Ammon's horn (tissue), 1 donor: ENCODE data around the gene CFAP61.
"Not testable (repeated sequence)": the region's sequence is repeated elsewhere in the genome, so short reads cannot be mapped to it uniquely, and the experiment has no call there.

Experiments used
- DNase-seq: peaks from one replicate; pipeline ENCODE4 v3.0.0-alpha.2; 2016; ENCODE audit warnings: low spot score

Gene CFAP61

DNA sequence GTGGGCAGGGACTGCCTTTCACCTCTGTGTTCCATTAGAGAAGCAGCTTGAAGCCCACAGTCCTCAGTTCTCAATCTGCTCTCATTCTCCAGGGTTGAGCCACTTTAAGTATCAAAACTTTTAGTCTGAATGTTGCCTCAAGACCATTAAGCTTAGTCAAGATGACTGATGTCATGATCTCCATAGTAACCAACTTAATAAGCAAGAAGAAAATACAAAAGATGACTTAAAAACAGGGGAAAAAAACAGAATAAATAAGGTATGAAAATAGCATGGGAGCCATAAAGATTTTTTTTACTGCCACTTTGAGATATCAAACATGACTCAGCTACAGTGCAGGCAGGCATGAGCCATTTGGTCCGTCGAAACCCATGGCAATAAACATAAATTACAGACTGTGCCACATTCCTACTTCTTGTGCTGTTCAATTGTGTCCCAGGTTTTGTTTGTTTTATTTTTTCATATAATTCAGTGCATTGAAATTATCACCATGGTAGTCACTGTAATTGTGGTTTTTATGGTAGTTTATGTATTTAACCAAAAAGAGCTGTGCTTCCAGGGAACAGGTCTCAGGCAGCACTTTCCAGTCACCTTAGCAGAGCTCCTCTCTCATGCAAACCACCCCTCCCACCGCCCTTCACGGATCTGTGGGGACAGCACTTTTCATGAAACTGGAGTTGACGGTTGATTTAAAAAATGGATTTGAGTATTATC, 159.1 kb downstream of the CFAP61 start:
- DNase-seq = no peak

DNA sequence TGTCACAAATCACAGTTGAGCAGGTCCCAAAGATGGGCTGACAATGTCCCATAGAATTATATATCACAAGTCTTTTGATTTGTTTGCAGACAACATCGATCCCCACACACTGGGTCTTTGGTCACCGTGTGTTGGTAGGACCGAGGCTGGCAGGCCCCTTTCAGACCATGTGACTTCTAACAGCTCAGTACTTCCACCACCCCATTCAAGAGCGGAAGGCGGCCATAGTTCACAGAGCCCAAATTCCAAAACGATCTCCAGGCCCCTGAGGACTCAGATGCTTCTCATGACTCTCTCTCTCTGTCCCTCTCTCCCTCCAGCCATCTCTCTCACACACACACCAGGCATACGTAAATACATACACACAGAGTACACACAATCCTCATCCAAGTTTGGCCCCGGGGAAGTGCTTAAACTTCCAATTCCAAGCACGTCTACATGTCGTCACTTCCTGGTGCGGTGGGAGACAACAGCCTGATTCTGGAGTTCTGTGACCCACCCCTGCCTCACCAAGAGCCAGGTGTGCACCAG, 159.7 kb downstream of the CFAP61 start:
- DNase-seq = no peak

DNA sequence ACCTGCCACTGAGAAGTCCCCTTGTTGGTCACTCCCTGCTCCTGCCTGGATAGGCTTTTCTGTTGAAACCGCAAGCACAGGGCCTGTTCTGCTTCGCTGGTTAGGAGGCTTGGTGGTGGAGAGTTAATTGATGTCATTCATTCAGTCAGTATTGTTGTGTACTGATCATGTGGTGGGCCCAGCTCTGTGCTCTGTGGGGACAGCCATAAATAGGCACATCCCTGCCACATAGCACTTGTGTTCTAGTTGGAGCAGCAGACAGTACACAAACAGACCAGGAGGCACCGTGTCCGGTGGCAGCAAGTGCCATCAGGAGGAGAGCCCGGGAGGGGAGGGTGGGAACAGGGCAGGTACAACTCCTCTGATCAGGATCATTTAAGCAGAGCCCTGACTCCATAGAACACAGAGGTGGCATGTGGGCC, 160.4 kb downstream of the CFAP61 start:
- no peak for DNase-seq

DNA sequence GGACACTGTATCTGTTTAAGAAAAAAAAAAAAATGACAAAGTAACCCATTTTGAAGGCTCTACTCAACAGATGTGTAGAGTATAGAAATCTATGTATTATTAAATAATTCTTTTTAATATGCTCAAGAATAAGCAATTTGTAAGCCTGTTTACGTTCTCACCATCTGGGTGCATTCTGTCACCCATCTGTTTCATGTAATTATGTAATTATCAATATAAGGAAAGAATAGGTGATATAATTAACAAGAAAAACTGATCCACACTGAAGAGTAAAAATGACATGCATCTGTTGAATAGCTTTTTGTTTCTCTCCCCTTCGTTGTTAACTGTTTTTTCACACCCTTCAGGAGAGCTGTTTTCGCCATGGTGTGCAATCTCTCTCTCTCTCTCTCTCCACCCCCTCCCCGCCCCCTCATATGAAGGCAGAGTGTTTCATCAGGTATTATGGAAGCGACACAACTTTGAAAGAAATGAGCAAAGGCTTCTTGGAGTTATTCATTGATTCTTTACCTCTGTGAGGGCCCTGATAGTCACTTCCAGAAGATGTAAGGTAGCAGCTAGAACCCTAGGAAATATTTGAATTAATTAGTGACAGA, 161.3 kb downstream of the CFAP61 start:
- DNase-seq = no peak

DNA sequence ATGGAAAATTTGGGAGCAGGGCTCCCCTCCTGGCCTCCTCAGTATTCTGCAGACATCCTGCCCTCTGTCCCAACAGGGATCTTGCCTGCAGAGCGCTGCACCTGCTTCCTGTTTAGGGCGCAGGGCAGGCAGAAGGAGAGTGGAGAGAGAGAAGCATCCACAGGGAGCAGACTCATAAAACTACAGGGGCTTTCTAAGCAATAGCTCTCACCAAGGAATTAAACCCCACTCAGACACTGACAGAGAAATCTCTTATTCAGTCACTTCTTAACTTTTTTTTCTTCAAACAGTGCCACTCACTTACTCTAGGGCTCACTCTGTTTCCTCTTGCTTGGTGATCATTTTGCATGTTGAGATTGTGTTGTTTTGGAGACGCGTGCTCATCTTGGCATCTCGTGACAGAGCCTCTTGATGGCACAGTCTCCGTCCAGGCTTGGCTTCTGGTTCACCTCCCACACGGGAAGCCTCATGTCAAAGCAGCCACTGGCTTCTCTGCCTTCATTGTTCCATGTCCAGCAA, 162.5 kb downstream of the CFAP61 start:
- DNase-seq = no peak

DNA sequence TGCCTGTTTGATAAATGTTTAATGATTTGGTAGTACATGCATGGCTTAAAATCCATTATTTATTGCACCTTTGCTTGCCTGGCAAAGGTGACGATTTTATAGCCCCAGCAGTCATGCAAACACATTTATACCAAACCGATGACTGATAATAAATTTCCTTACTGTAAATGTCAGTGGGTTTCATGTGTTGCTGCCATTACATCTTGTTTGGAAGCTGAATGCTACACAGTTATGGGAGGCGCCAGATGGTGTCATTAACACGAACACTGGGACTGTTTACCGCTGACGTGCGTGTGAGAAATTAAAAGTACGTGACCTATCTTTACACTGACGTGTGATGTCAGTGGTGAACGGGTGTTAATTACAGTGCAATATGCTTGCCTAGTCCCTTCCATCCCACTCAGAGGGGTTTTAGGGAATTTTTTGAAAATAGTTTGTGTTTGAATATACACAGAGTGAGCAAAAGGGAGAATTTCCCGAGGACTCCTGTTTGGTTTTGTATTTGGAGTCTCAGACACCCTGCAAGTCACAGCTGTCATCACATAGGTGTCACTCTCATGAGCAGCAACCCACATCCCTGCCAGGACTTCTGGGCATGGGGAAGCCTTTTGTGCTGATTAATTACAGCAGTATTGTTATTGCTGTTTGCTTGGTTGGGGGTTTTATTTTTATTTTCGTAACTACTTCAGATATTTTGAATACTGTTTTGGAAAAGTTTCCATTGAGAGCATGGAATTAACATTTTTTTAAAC, 163.8 kb downstream of the CFAP61 start:
- DNase-seq = no peak

DNA sequence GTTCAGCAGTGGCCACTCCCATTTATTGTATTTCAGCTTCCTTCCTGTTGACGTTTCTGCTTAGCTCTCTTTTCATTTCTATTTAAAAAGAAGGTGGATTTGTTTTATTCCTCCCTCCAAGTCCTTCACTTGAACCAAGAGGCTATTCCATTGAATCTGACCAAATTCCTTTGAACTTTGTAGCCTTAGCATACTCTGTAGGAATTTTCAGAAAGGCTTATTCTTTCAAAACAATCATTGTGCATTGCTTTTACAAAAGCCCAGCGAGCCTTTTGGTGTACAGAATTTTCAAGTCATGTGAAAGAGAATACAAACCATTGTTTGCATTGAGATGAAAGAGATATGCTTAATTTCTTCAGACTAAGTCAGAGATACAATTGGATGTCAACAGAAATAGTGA, 164.6 kb downstream of the CFAP61 start:
- no peak for DNase-seq

DNA sequence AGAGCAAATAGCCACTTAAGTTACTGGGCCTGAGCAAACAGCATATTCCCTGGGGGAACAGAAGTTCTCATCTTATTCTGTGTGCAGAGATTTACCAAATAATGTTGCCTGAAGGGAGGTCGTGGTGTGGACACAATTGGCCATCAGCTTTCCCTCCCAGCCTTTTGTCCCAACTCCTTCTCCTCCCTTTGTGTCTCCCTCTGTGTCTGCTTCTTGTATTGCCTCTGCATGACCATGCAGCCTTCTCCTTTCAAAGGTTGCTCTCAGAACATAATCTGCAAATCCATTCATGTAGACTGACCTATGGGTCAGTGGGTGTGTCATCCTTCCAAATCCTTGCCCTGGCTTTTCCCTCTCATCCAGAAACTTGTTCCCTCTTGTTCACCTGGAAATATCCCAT, 165.3 kb downstream of the CFAP61 start:
- no peak for DNase-seq

DNA sequence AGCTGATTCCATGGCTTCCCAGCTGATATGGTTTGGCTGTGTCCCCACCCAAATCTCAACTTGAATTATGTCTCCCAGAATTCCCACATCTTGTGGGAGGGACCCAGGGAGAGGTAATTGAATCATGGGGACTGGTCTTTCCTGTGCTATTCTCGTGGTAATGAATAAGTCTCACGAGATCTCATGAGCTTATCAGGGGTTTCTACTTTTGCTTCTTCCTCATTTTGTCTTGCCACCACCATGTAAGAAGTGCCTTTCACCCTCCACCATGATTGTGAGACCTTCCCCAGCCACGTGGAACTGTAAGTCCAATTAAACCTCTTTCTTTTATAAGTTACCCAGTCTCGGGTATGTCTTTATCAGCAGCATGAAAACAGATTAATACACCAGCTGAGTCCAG, 165.8 kb downstream of the CFAP61 start:
- DNase-seq = not testable (repeated sequence)

DNA sequence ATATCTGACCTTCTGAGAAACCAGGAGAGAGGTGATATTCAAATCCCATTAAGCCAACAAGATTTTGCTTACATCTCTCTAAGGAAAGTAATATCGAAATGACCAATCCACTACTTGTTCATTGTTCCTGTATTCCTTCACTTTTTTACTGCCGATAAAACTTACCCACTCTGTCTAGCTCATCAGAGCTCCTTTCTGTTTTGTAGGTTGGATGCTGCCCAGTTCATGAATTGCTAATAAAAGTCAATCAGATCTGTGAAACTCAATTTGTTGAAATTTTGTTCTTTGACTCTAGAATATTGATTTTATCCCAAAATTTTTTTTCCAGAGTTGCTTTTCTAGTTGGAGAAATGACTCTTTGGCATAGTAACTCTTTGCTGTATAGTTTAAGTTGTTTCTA, 166.7 kb downstream of the CFAP61 start:
- no peak for DNase-seq

DNA sequence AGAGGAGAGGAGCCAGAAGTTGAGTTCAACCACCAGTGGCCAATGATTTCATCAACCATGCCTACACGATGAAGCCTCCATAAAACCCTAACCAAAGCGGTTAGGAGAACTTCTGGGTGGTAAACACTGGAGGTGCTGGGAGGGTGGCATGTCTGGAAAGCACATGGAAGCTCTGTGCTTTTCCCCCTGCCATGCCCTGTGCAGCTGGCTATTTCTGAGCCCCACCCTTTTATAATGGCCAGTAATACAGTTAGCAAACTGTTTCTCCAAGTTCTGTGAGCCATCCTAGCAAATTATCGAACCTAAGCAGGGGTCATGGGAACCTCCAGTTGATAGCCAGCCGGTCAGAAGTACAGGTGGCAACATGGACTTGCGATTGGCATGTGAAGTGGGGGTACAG, 167.8 kb downstream of the CFAP61 start:
- no peak for DNase-seq

DNA sequence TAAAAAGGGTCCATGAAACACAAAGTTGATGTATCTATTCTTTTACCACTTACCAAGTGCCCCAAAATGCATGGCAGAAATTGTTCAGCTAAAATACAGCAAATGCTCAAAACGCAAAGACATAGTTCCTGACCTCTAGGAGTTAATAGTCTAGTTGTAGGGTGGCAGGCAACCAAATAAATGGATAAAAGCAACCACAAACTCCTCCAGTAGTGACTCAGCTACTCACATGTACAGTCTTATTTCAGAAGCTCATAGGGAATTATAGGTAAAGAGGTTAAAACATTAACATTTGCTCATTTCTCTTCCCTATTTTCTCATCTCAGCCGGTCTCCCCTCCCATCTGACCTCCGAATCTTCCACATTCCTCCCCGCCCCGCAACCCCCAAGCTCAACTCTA, 171.6 kb downstream of the CFAP61 start:
- DNase-seq = no peak

DNA sequence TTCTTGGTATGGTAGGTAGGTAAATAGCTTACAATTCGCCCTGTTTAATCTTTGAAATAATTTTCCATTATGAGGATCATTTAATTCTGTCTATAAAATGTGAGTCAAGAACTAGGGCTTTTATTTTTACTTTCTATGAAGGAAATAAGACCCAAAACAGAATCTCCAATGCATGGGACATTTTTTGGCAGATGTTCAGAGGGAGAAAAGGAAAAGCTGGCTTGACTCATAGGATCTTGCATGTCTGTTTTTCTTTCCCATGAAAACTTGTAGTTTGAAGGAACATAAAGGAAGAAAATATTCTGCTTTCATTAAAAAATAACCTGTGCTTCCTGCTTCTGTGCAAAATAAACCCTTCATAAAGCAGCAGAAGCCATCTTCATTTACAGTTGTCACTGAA, 172.5 kb downstream of the CFAP61 start:
- no peak for DNase-seq

DNA sequence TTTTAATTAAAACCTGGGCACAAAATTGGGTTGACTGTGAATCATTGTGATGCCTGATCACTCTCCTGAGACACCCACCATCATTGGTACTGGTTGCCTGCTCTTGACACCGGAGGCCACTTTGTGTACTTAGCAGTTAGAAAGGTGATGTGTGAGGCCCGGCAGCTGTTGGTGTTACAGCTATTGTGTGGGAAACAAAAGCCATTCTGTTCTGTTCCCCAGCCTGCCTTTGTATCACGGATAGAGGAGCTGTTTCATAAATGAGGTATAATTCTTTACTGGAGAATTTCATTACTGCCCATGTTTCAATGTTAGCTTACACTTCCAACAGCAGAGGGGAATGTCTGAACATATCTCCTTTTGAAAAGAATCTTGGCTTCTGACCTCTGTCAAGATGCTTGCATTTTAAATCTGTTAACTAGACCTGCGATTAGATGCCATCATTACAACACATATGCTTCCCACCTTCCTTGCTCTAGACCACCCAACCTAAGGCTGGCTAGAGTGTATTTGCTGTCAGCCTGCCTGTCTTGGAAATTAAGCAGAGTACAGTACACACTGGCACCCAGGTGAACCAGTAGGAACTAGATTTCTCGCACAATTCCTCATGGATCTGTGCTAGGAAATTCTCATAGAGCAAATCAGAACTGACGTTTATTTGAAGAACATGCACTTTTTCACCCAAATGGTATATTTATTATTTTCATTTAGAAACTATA, 173.2 kb downstream of the CFAP61 start:
- DNase-seq = no peak

DNA sequence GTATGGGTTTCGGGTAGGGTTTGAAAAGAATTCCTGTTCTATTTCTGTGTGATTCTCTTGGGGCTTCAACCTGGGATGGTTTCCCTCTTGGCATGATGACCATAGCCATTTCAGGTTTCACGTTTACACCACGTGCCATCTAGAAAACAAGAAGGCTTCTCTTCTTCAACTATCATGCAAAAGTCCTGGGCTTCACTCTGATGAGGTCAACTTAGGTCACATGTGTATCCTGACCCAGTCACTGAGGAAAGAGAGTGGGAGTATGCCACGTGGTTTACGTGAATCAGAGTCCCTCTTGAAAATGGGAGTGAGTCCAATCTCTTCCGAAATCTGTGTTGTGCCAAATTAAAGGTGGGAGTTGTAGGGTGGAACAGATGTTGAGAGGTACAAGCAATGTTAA, 174.2 kb downstream of the CFAP61 start:
- DNase-seq = no peak

DNA sequence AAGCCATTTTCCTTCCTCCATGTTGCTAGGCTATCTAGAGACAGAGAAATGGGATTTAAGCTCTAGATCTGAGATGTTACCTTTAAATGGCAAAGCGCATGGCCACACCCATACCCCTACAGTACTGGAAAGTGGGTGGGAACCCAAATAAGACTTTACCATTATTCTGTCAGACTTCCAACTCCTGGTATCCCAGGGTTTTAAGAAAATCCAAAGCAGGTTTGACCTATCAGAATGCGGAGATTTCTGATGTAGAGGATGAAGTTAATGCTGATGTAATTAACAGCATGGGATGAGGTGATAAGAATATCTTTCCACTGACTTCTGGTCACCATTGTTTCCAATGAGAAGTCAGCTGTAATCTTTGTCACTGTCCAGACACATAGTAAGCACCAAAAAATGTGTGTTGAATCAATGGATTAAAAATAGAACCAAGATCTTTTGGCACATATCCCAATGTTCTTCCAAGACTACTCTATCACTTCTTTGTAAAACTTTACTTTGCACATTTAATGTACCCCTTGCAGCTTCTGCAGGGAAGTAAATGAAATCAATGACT, 174.8 kb downstream of the CFAP61 start:
- no peak for DNase-seq

DNA sequence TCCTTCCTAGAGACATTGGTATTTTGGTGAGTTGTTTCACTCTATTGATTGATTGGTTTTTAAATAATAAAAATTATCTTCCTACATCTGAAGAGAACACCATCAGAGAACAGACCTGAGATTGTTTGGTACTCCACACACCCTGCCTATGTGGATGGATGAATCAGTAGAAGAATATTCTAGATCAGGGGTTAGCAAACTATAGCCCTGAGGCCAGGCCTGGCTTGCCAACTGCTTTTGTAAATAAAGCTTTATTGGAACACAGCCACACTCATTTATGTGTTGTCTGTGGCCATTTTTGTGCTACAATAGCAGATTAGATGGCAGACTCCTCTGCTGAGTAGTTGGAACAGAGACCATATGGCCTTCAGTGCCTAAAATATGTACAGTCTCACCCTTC, 176.0 kb downstream of the CFAP61 start:
- DNase-seq = no peak

DNA sequence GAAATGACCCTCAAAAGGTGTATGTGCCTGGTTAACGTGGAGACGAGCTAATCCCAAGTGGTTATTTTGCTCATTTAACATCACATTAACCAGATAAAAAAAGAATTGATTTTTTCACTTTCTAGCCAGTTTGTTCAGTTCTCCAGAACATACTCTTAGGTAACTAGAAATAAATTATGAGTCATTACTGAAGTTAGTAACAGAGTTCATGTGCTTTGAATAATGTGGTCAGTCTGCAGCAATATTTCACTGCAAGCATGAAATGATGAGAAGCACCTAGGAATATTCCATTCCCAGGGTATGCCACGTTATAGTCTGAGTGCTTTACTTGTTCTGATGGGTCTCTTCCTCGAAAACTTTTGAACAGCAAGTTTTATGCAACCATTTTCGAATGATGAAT, 177.3 kb downstream of the CFAP61 start:
- no peak for DNase-seq

DNA sequence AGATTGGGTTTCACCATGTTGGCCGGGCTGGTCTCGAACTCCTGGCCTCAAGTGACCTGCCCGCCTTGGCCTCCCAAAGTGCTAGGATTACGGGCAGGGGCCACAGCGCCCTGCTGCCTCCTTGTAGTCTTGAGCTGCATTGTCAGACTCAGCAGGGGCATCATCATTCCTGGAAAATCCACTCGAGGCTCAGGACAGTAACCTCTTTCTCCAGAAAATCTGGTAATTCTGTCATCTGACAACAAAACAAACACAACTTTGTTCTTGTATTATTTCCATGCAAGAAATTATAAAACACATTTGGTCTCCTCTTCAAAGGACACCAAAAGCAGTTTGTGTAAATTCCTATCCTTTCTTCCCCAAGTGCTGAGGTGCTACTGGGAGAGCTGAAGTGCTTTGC, 178.4 kb downstream of the CFAP61 start:
- DNase-seq = no peak

DNA sequence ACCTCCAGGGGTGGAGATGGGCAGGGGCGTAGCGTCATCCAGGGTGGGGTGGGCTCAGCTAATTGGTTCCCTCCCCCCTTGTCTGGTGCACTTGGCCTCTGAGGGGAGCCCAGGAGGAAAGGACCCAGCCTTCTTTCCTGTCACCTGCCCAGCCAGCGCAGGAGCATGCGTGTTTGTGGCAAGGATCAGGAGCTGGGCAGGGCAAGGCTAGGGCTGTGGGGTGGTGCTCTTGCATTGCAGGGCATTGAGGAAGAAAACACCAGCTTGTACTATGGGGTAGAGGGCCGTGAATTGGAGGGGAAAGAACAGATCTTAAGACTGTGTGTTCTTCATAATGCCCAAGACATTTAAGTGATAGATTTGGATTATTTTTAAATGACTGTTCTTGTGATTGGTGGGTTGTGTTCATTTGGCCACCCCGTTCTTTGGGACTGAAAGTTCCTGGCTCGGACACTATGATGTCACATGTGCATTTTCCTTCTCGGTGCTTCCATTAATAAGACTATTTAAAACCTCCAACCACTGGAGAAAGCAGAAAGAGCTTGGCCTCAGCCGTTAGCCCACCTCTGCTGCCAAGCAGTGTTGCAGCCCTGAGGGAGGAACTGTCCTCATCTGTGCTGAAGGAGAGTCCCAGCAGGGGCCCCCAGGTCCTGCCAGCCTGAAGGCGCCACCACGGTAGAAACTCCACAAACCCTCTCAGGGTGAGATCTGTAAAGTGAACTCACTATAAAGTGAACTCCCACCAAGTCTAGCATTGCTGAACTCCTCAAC, 179.4 kb downstream of the CFAP61 start:
- DNase-seq = no peak

DNA sequence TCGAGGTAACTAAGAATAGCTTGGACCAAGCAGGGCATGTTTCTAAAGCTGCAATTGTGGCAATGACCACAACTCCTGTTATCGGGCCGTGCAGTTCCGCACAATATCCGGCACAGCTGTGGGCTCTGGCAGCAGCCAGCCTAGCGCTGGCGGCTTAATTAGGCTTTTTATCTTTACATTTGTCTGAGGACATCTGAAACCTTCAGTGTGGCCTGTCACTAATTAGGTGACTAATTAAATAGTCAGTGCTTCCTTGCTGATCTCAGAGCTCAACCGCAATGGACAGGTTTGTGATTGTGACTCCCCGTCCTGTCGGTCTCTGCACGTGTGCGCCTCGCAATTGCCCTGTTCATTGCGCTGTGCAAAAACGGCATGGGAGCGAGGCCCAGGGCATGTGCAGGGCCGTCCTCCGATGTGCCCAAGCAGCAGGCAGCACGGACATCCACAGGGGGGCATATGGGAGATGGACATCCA, 180.7 kb downstream of the CFAP61 start:
- DNase-seq = no peak
